Omental fat pad (tissue), 4 donors: ENCODE measurements around the gene VWF. TPM values are rescaled to one million over a fixed set of nuclear protein-coding genes. Genes with fewer than 3 reads are reported as not detected.

Source experiments
- ATAC-seq: fragments of 150-250 bp; one replicate; pipeline ENCODE4 v1.9.1; 2016; ENCODE audit warnings: mild to moderate bottlenecking, moderate library complexity; ENCODE audit not compliant: low FRiP score
- DNase-seq: peaks from one replicate; pipeline ENCODE4 v3.0.0-alpha.2; 2019; ENCODE audit warnings: low spot score
- CTCF ChIP-seq, 3 donors: fragments of 450-650 bp; IDR thresholded peaks; one replicate each; pipeline ENCODE4 v1.5.1; 2016 to 2017; ENCODE audit warnings: antibody characterized with exemption in 3 of 3, mild to moderate bottlenecking in 3 of 3, moderate library complexity in 2 of 3
- total RNA-seq, 4 donors: library from RNA; depleted of rRNA; stranded (reverse); fragments of >200 nt; gene quantifications; one replicate each; pipeline ENCODE4 v1.1.0, GENCODE V29; 2016

The VWF gene
- total RNA-seq, 4 donors from 2014 or later: 78.4 to 1,203 (median 422) TPM

- TF ChIP-seq CTCF (IDR thresholded peaks at IDR 0.05): no peak
- no peak for ATAC-seq
- DNase-seq: no peak
These were observed 789 bp upstream of the VWF start for GRCh38 chr12:6125310-6125608.

- TF ChIP-seq CTCF (IDR thresholded peaks at IDR 0.05): no peak
- ATAC-seq (no peak), DNase-seq (no peak)
These were observed 1.2 kb downstream of the VWF start for GRCh38 chr12:6123258-6123657.

GRCh38 chr12:6122201-6122600, 2.3 kb downstream of the VWF start:
- DNase-seq (no peak), ATAC-seq (no peak)
- no peak for TF ChIP-seq CTCF (IDR thresholded peaks at IDR 0.05)

- DNase-seq (no peak), ATAC-seq (no peak)
- no peak for TF ChIP-seq CTCF (IDR thresholded peaks at IDR 0.05)
These were observed 3.5 kb downstream of the VWF start for GRCh38 chr12:6120796-6121473.

GRCh38 chr12:6118891-6119568, 5.4 kb downstream of the VWF start:
- DNase-seq (no peak), ATAC-seq (no peak)
- no peak for TF ChIP-seq CTCF (IDR thresholded peaks at IDR 0.05)

- DNase-seq (no peak), ATAC-seq (no peak)
- no peak for TF ChIP-seq CTCF (IDR thresholded peaks at IDR 0.05)
These were observed 7.9 kb downstream of the VWF start for GRCh38 chr12:6116471-6117021.

GRCh38 chr12:6115389-6115788, 9.1 kb downstream of the VWF start:
- DNase-seq (no peak), ATAC-seq (no peak)
- no peak for TF ChIP-seq CTCF (IDR thresholded peaks at IDR 0.05)
